BE2C (cell line): ENCODE data around the gene PEPD.

ENCODE experiments used
- DNase-seq: peaks from one replicate; pipeline ENCODE4 v3.0.0-alpha.2; 2020
- H3K27me3 ChIP-seq: fragments of 250-450 bp; sonication (Bioruptor Pico); 2 replicates; pipeline ENCODE4 v1.5.1; 2020; ENCODE audit warnings: mild to moderate bottlenecking
- H3K36me3 ChIP-seq: fragments of 250-450 bp; sonication (Bioruptor Pico); 2 replicates; pipeline ENCODE4 v1.5.1; 2020; ENCODE audit warnings: mild to moderate bottlenecking
- H3K4me1 ChIP-seq: fragments of 250-450 bp; sonication (Bioruptor Pico); 2 replicates; pipeline ENCODE4 v1.5.1; 2020
- H3K4me3 ChIP-seq: 2 replicates; pipeline ENCODE4 v1.5.1; 2011; ENCODE audit warnings: low read depth, low read length
- H3K9me3 ChIP-seq: fragments of 250-450 bp; sonication (Bioruptor Pico); 2 replicates; pipeline ENCODE4 v1.5.1; 2020
- CTCF ChIP-seq: IDR thresholded peaks from 2 replicates; pipeline ENCODE4 v1.5.1; 2012; ENCODE audit warnings: mild to moderate bottlenecking, low read depth, low read length

Gene PEPD

DNA sequence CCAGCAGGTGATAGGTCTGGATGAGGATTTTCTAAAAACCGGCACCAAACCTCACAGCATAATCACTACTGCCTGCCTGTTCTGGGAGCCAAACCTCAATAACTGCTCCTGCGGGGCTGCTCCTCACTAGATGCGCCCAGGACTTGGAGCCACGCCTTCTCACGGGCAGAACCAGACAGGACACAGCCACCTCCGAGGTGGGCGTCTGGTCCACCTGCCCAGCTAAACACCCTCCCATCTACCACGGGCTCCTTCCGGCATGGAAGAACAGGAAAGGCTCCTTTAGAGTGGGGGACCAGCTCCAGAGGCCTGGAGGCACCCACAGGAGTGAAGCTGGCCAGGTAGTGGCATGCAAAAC lies 73.5 kb downstream of the PEPD start:
- no peaks in the 10 kb centered on the region for H3K9me3 ChIP-seq
- no peaks in the 10 kb centered on the region for H3K27me3 ChIP-seq
- H3K4me1 ChIP-seq, result no peaks in the 10 kb centered on the region
- H3K4me3 ChIP-seq, result no peak overlapping the region
- no peak for DNase-seq
- no peak for TF ChIP-seq CTCF
- H3K36me3 ChIP-seq, result no peaks in the 10 kb centered on the region

GRCh38 chr19:33447336-33448158 lies 74.0 kb downstream of the PEPD start:
- H3K27me3 ChIP-seq, result no peaks in the 10 kb centered on the region
- no peak for DNase-seq
- H3K9me3 ChIP-seq, result no peaks in the 10 kb centered on the region
- no peaks in the 10 kb centered on the region for H3K4me1 ChIP-seq
- H3K4me3 ChIP-seq, result no peak overlapping the region
- no peaks in the 10 kb centered on the region for H3K36me3 ChIP-seq
- no peak for TF ChIP-seq CTCF

DNA sequence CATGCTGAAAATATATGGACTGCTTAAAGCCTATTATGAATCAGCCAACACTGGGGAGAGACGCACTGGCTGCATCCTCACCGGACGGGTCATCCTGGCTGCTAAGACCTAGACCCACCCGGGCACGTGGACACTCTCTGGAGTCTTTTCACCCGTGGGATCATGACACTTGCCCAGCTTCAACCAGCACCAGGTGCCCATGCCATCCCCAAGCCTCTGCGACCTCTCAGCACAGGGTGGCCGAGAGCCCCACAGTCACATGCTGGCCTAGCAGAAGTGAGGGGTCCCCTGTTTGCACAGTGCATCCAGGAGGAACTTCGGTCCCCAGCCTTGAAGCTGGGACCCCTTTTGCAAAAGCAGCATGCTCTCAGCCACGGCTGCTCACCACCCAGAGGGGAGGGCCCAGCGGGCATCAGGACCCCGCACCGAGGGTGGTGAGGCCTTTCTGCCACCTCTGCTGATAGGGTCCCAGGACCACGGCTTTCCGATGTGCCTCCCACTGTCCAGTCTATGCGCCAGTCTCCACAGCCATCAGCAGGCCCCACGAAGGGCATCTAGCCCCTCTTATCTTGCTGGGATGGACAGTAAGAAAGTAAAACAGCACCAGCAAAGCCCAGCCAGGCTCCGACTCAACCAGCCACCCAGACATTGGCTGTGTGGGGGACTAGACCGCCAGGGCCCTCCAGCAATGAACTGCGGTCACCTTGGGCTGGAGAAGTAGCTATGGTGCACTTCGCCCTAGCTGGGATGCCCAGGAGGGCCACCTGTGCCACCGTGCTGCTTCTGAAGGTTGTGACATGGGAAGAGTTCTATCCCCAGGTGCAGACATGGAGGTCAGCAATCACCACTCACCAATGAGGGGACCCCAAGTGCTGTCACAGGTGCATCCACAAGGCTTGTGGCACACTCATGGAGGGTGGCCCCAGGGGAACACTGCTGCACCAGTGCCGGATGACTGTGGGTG lies 75.0 kb downstream of the PEPD start:
- no peak for DNase-seq
- H3K36me3 ChIP-seq, result no peaks in the 10 kb centered on the region
- no peak overlapping the region for H3K4me3 ChIP-seq
- no peaks in the 10 kb centered on the region for H3K4me1 ChIP-seq
- no peaks in the 10 kb centered on the region for H3K9me3 ChIP-seq
- H3K27me3 ChIP-seq, result no peaks in the 10 kb centered on the region
- TF ChIP-seq CTCF, result no peak

GRCh38 chr19:33445442-33446329 lies 75.9 kb downstream of the PEPD start:
- no peak for TF ChIP-seq CTCF
- no peaks in the 10 kb centered on the region for H3K9me3 ChIP-seq
- no peaks in the 10 kb centered on the region for H3K27me3 ChIP-seq
- H3K4me1 ChIP-seq, result no peaks in the 10 kb centered on the region
- H3K4me3 ChIP-seq, result no peak overlapping the region
- no peak for DNase-seq
- no peaks in the 10 kb centered on the region for H3K36me3 ChIP-seq

DNA sequence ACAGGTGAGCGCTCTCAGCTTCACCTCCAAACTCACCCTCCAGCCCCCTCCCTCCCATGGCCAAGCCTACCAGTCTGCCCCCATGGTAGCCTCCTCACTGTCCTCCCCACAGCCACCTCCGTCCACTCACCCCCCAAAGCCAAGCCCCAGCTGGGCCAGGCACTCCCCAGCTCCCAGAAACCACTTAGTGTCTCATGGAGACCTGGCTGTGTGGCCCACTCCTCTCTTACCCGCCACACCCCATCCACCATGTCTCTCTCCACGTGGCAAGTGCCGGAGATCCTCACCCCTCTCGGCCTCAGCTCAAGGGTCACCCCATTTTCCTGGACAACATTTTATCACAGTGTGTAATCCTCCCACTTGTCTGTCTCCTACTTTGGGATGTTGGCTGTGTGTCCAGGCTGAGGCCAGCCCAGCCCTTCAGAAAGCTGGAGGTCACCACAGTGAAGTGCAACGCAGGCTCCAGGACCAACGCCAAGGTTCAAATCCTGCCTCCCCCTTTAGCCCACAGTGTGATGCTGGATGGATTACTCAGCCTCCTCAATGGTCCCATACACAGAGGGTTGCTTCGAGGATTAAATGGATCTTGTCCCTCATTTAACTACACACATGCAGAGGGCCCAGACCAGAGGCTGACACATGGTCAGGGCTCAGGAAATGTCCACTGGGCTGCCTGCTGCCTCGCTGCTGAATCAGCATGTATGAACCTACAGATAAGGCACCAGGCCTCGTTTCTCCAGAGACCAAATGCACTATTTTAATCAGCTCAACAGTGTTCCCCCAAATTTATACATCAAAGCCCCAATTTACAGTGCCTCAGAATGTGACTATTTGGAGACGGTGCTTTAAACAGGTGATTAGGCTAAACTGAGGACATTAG lies 76.8 kb downstream of the PEPD start:
- no peak for TF ChIP-seq CTCF
- Histone ChIP-seq H3K4me1 (no peaks in the 10 kb centered on the region), H3K36me3 (no peaks in the 10 kb centered on the region), H3K4me3 (no peak overlapping the region), H3K27me3 (no peaks in the 10 kb centered on the region), H3K9me3 (no peaks in the 10 kb centered on the region)
- no peak for DNase-seq
